K562 (cell line): ENCODE results near the gene COL20A1. TPM values are rescaled to one million over a fixed set of nuclear protein-coding genes. Genes with fewer than 3 reads are reported as not detected.

Source experiments
- ATAC-seq: fragments of 200-7000 bp; cut with Tn5 transposase; 3 replicates; pipeline ENCODE4 v1.9.1; 2020; ENCODE audit warnings: moderate library complexity
- BruUV-seq: library from RNA; stranded (reverse); fragments of 400-500 nt; replicated peaks from 2 replicates; lab custom pipeline; 2021; lab: Mats Ljungman, UMichigan
- CTCF ChIA-PET: fragments of 300-600 bp; formaldehyde crosslinking; extraction: SDS; loops from one replicate; lab custom pipeline; 2021; ENCODE audit warnings: low intra/inter-chr PET ratio; lab: Yijun Ruan, JAX
- POLR2A ChIA-PET: fragments of 300-600, 350-650 bp; sonication (Branson Sonifier 250); formaldehyde crosslinking; extraction: SDS; loops from one replicate; lab custom pipeline; 2021; ENCODE audit warnings: antibody characterized with exemption, inconsistent platforms; lab: Yijun Ruan, JAX
- DNase-seq, 4 experiments: peaks; one replicate each; pipeline versions ENCODE4 v3.0.0 to v3.0.0-alpha.2; 2011 to 2018; ENCODE audit warnings: low spot score in 3 of 4, mixed read lengths in 3 of 4; ENCODE audit errors: extremely low read depth in 1 of 4
- FAIRE-seq: peaks from 2 replicates; lab custom pipeline; 2011; peaks lifted over from hg19 to GRCh38; lab: Jason Lieb, UNC
- H2AFZ ChIP-seq: 2 replicates; pipeline ENCODE4 v1.6.0; 2011; ENCODE audit warnings: low read depth, low read length, control low read depth, inconsistent platforms
- H3K27ac ChIP-seq: fragments of 200-600 bp; 3 replicates; pipeline ENCODE4 v1.8.0; 2011; ENCODE audit warnings: low read depth, mild to moderate bottlenecking, control low read depth, inconsistent platforms, low read length, moderate library complexity, mixed read lengths; ENCODE audit errors: extremely low read depth
- H3K27me3 ChIP-seq, 2 experiments: fragments of 300-600 bp in 1 of 2; 2 replicates in 1 of 2; 3 replicates in 1 of 2; pipeline versions ENCODE4 v1.6.0 to v1.8.0; 2011; ENCODE audit warnings: inconsistent platforms in 2 of 2, low read length in 2 of 2, mild to moderate bottlenecking in 1 of 2, mixed read lengths in 1 of 2, moderate library complexity in 1 of 2; ENCODE audit not compliant: control insufficient read depth in 2 of 2, insufficient read depth in 2 of 2
- H3K36me3 ChIP-seq: fragments of 300-600 bp; 3 replicates; pipeline ENCODE4 v1.8.0; 2011; ENCODE audit warnings: mild to moderate bottlenecking, low read length, inconsistent platforms; ENCODE audit not compliant: control insufficient read depth, insufficient read depth
- H3K4me1 ChIP-seq, 2 experiments: fragments of 200-600 bp in 1 of 2; replicated peaks in 1 of 2; 2 replicates in 1 of 2; 3 replicates in 1 of 2; pipeline versions ENCODE4 v1.5.1 to v1.8.0; 2011; ENCODE audit warnings: inconsistent platforms in 2 of 2, low read length in 2 of 2, mild to moderate bottlenecking in 1 of 2, mixed read lengths in 1 of 2, moderate library complexity in 1 of 2; ENCODE audit not compliant: control insufficient read depth in 2 of 2, insufficient read depth in 2 of 2
- H3K4me2 ChIP-seq: 2 replicates; pipeline ENCODE4 v1.6.1; 2011; ENCODE audit warnings: low read length, control low read depth, inconsistent platforms, mixed read lengths; ENCODE audit not compliant: insufficient read depth
- H3K4me3 ChIP-seq: fragments of 200-600 bp; sonication (generic), shearing (Covaris generic); 2 replicates; pipeline ENCODE4 v1.5.1; 2016; ENCODE audit warnings: control low read depth, inconsistent platforms
- H3K79me2 ChIP-seq: fragments of 200-600 bp; 3 replicates; pipeline ENCODE4 v1.8.0; 2011; ENCODE audit warnings: low read length, inconsistent platforms; ENCODE audit not compliant: control insufficient read depth, insufficient read depth
- H3K9ac ChIP-seq, 2 experiments: 2 replicates each; pipeline versions ENCODE4 v1.6.0 to v1.6.1; 2011; ENCODE audit warnings: low read depth in 2 of 2, low read length in 2 of 2, control low read depth in 1 of 2, inconsistent platforms in 1 of 2, mild to moderate bottlenecking in 1 of 2, mixed read lengths in 1 of 2; ENCODE audit not compliant: insufficient read depth in 1 of 2
- H3K9me1 ChIP-seq: one replicate; pipeline ENCODE4 v1.6.0; 2011; ENCODE audit warnings: inconsistent platforms, mild to moderate bottlenecking, low read length, moderate library complexity; ENCODE audit not compliant: control insufficient read depth, insufficient read depth
- H3K9me3 ChIP-seq: replicated peaks from 2 replicates; pipeline ENCODE4 v1.5.1; 2011; ENCODE audit warnings: low read depth, low read length, inconsistent platforms; ENCODE audit not compliant: control insufficient read depth, insufficient read depth
- H4K20me1 ChIP-seq: replicated peaks from 2 replicates; pipeline ENCODE4 v1.6.1; 2011; ENCODE audit warnings: low read length, inconsistent platforms, mixed read lengths; ENCODE audit not compliant: control insufficient read depth, insufficient read depth
- CHD4 ChIP-seq: fragments of 200-600 bp; sonication (generic); IDR thresholded peaks from 3 replicates; pipeline ENCODE4 v1.6.1; 2012; ENCODE audit warnings: low read depth, mild to moderate bottlenecking, mixed read lengths, low read length, inconsistent platforms; ENCODE audit not compliant: insufficient read depth, insufficient replicate concordance, poor library complexity, severe bottlenecking
- SNRNP70 ChIP-seq: fragments of 200-400 bp; formaldehyde crosslinking; optimal IDR thresholded peaks from 2 replicates; pipeline ENCODE3; 2017; ENCODE audit warnings: low read depth, low read length
- WGBS: fragments of 100-300 bp; shearing (Covaris generic); methylation state at CpG from one replicate; pipeline ENCODE4 v1.1.6; 2016; ENCODE audit warnings: low coverage, mixed read lengths; ENCODE audit not compliant: insufficient coverage; ENCODE audit errors: missing lambda C conversion rate; 5-methylcytosine and 5-hydroxymethylcytosine counted together
- in situ Hi-C: fragments of 300-500 bp; cut with MboI; formaldehyde crosslinking; loops from 4 replicates; pipeline ENCODE4 v1.15.0; 2018; ENCODE audit warnings: inconsistent platforms, mixed read lengths
- intact Hi-C: fragments of 100-400 bp; cut with micrococcal nuclease; formaldehyde crosslinking; loops from 2 replicates; pipeline ENCODE4 v1.14.2; 2022
- polyA plus RNA-seq, 8 experiments: library from polyadenylated mRNA; depleted of rRNA in 4 of 8; stranded (reverse) in 5 of 8; unstranded in 3 of 8; fragments of >200 nt; fragmentation: Nextera tagmentation in 2 of 8; fragmentation: Illumina TruSeq in 1 of 8; extraction: Ambion mirVana in 2 of 8; extraction: Trizol in 1 of 8; gene quantifications; 2 replicates each; pipeline versions ENCODE4 v1.2.1 to v1.2.3, GENCODE V29; 2011 to 2014; ENCODE audit warnings: inconsistent platforms in 1 of 8, missing spikeins in 1 of 8
- total RNA-seq, 7 experiments: library from RNA; depleted of rRNA in 6 of 7; stranded (reverse); fragments of >200 nt in 6 of 7; fragmentation: Illumina TruSeq in 2 of 7; extraction: Trizol in 2 of 7; gene quantifications; 2 replicates each; pipeline versions ENCODE4 v1.2.1 to v1.2.3, GENCODE V29; 2011 to 2021; ENCODE audit warnings: low replicate concordance in 1 of 7

Gene COL20A1
- total and polyA plus RNA-seq, 9 of the 15 experiments (the other 6 are each of a cell fraction or from before 2014, with no cell fraction given): not detected

DNA sequence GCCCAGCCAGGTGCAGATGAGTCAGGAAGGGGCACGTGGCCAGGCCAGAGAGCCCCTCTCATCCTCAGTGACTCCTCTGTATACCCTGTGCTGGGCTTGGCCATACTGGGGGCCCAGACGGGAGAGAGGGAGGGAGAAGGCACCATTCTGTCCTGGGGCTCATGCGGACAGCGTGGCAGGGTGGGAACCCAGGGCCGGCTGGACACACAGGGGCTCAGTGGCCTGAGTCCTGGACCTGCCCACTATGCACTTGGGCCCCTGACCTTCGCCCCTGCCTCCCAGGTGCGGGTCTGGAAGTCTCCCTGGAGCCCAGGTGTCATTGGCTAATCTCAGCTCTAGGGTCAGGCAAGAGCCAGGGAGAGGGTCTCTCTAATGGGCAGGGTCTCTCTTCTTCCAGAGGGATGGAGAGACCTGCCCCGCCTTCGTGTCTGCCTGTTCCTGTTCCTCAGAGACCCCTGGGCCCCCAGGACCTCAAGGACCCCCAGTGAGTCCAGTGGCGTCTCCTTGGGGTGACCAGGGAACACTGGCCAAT, 27.7 kb downstream of the COL20A1 start (continued):
- no peak for TF ChIP-seq CHD4

- H3K27ac ChIP-seq: no peak overlapping the region
- no peaks in the 10 kb centered on the region for H3K9me3 ChIP-seq
- CTCF ChIA-PET: no interaction called here
- no peaks in the 10 kb centered on the region for H3K79me2 ChIP-seq
- FAIRE-seq (no peak), DNase-seq (no peak), ATAC-seq (peak; percentile 29; the same call in 2 of the 3 replicates)
- no peak for TF ChIP-seq SNRNP70
- no peaks in the 10 kb centered on the region for H3K9me1 ChIP-seq
- no peak overlapping the region for H3K4me2 ChIP-seq
- H3K4me3 ChIP-seq: no peak overlapping the region
- POLR2A ChIA-PET: interaction anchor here (1.5 kb wide), 1 partner anchor 13 kb away, joined by 4 read pairs; no protein-coding TSS in a partner anchor
- in situ Hi-C loops: no loop called here
- under 1% methylated on average over 18 of the region's 20 CpGs for WGBS
- H2AFZ ChIP-seq: no peak overlapping the region
- intact Hi-C loops: no loop called here
- BruUV-seq: no TSS peak
- H3K9ac ChIP-seq: no peak overlapping the region; a peak in 1 of 4 replicates
- peaks cover 19 to 62% of the 10 kb centered on the region in 2 experiments; a peak in 4 of 5 replicates for H3K27me3 ChIP-seq
- H3K36me3 ChIP-seq: no peaks in the 10 kb centered on the region
- H4K20me1 ChIP-seq: no peaks in the 10 kb centered on the region
- peaks cover 0 to 18% of the 10 kb centered on the region in 2 experiments; a peak in 1 of 5 replicates for H3K4me1 ChIP-seq
These were observed 28.3 kb downstream of the COL20A1 start for GRCh38 chr20:63321148-63321831.
